GM12891 (cell line): ENCODE results near the gene FBXL7.

ENCODE experiments used
- POLR2A ChIP-seq: IDR thresholded peaks from 2 replicates; pipeline ENCODE4 v1.6.1; 2011; ENCODE audit warnings: low read depth, low read length, control low read depth
- POLR2AphosphoS5 ChIP-seq: IDR thresholded peaks from 2 replicates; pipeline ENCODE4 v1.6.1; 2011; ENCODE audit warnings: low read depth, low read length, control low read depth
- POU2F2 ChIP-seq: IDR thresholded peaks from 2 replicates; pipeline ENCODE4 v1.6.1; 2011; ENCODE audit warnings: low read depth, mild to moderate bottlenecking, control low read depth, low read length, moderate library complexity
- SPI1 ChIP-seq: IDR thresholded peaks from 2 replicates; pipeline ENCODE4 v1.6.1; 2011; ENCODE audit warnings: low read depth, low read length, control low read depth
- TAF1 ChIP-seq: IDR thresholded peaks from 2 replicates; pipeline ENCODE4 v1.6.1; 2011; ENCODE audit warnings: low read depth, low read length, control low read depth

DNA sequence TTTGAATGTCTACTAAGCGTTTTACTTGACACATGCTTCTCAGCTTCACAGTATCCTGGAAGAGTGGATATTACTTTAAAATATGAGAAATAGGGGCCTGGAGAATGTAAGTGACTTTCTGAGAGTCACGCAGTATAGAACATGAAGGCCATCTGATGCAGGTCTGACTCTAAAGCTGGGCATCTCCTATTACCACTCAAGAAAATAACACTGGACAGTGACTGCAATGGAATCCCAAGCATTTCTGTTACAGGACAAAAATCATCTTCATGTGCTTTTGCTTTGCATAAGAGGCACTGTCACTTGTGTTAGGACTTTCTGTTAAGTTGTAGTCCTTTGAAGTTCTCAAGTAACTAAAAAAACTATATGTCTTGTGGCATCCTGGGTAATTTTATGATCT is 335.5 kb downstream of the FBXL7 start:
- no peak for TF ChIP-seq POLR2AphosphoS5
- TF ChIP-seq SPI1: no peak
- no peak for TF ChIP-seq POLR2A
- no peak for TF ChIP-seq TAF1
- no peak for TF ChIP-seq POU2F2
